MM.1S (cell line): ENCODE results near the gene BHLHA9.
A peak's percentile ranks its signal among the peaks of the same experiment; 100 is the strongest.

ENCODE experiments used
- DNase-seq: peaks from one replicate; pipeline ENCODE4 v3.0.0-alpha.2; 2015
- H2AFZ ChIP-seq: fragments of 300-600 bp; sonication (generic); 2 replicates; pipeline ENCODE4 v1.6.0; 2016; ENCODE audit warnings: antibody characterized with exemption, low read length
- H3F3A ChIP-seq: fragments of 300-600 bp; sonication (generic); 2 replicates; pipeline ENCODE4 v1.6.1; 2016; ENCODE audit warnings: mild to moderate bottlenecking, antibody characterized with exemption, low read length, moderate library complexity, mixed read lengths; ENCODE audit not compliant: insufficient read depth
- H3K27ac ChIP-seq: fragments of 300-600 bp; sonication (generic); 2 replicates; pipeline ENCODE4 v1.5.1; 2016; ENCODE audit warnings: mild to moderate bottlenecking, low read length
- H3K27me3 ChIP-seq: fragments of 300-600 bp; sonication (generic); replicated peaks from 2 replicates; pipeline ENCODE4 v1.6.0; 2016; ENCODE audit warnings: low read length; ENCODE audit not compliant: insufficient read depth
- H3K36me3 ChIP-seq: fragments of 300-600 bp; sonication (generic); replicated peaks from 2 replicates; pipeline ENCODE4 v1.6.1; 2016; ENCODE audit warnings: mild to moderate bottlenecking, low read length, mixed read lengths; ENCODE audit not compliant: insufficient read depth
- H3K4me1 ChIP-seq: fragments of 300-600 bp; sonication (generic); 2 replicates; pipeline ENCODE4 v1.6.1; 2016; ENCODE audit warnings: low read length, mixed read lengths
- H3K4me2 ChIP-seq: fragments of 300-600 bp; sonication (generic); 2 replicates; pipeline ENCODE4 v1.6.0; 2016; ENCODE audit warnings: low read depth, low read length
- H3K4me3 ChIP-seq: fragments of 300-600 bp; sonication (generic); 2 replicates; pipeline ENCODE4 v1.5.1; 2016; ENCODE audit warnings: low read length, mixed read lengths
- H3K79me2 ChIP-seq: fragments of 300-600 bp; sonication (generic); 2 replicates; pipeline ENCODE4 v1.6.1; 2016; ENCODE audit warnings: mixed run types, low read length, mixed read lengths
- H3K9ac ChIP-seq: fragments of 300-600 bp; sonication (generic); 2 replicates; pipeline ENCODE4 v1.6.1; 2016; ENCODE audit warnings: low read length, mixed read lengths
- H3K9me2 ChIP-seq: fragments of 300-600 bp; sonication (generic); replicated peaks from 2 replicates; pipeline ENCODE4 v1.6.1; 2016; ENCODE audit warnings: mild to moderate bottlenecking, low read length, mixed read lengths; ENCODE audit not compliant: insufficient read depth
- H3K9me3 ChIP-seq: fragments of 300-600 bp; sonication (generic); replicated peaks from 2 replicates; pipeline ENCODE4 v1.6.1; 2016; ENCODE audit warnings: mild to moderate bottlenecking, low read length, mixed read lengths; ENCODE audit not compliant: insufficient read depth
- H4K20me1 ChIP-seq: fragments of 300-600 bp; sonication (generic); 2 replicates; pipeline ENCODE4 v1.6.1; 2016; ENCODE audit warnings: mild to moderate bottlenecking, low read length, moderate library complexity, mixed read lengths; ENCODE audit not compliant: insufficient read depth
- CTCF ChIP-seq: fragments of 300-600 bp; sonication (generic); IDR thresholded peaks from 2 replicates; pipeline ENCODE4 v1.5.1; 2016; ENCODE audit warnings: antibody characterized with exemption, low read length, mixed read lengths
- EZH2 ChIP-seq: fragments of 300-600 bp; sonication (generic); optimal IDR thresholded peaks from 2 replicates; pipeline ENCODE3; 2017; ENCODE audit warnings: low read depth, mild to moderate bottlenecking, antibody characterized with exemption, low read length, mixed read lengths
- EZH2phosphoT487 ChIP-seq: fragments of 300-600 bp; sonication (generic); IDR thresholded peaks from 2 replicates; pipeline ENCODE4 v1.6.1; 2018; ENCODE audit warnings: antibody characterized with exemption, low read length

Gene BHLHA9

GRCh38 chr17:1229349-1229899 is 40.8 kb upstream of the BHLHA9 start:
- no peaks in the 10 kb centered on the region for H4K20me1 ChIP-seq
- H3K4me2 ChIP-seq: no peak overlapping the region; the same call in 1 of the 2 replicates
- H3K27me3 ChIP-seq: peaks cover 80% of the 10 kb centered on the region
- TF ChIP-seq EZH2: no peak
- no peak for TF ChIP-seq EZH2phosphoT487
- TF ChIP-seq CTCF: no peak
- no peaks in the 10 kb centered on the region for H3F3A ChIP-seq
- H3K4me3 ChIP-seq: no peak overlapping the region; the same call in 1 of the 2 replicates
- no peaks in the 10 kb centered on the region for H3K36me3 ChIP-seq
- no peaks in the 10 kb centered on the region for H3K79me2 ChIP-seq
- H2AFZ ChIP-seq: no peak overlapping the region
- no peaks in the 10 kb centered on the region for H3K9me3 ChIP-seq
- no peak overlapping the region for H3K27ac ChIP-seq
- no peak overlapping the region for H3K9ac ChIP-seq
- H3K9me2 ChIP-seq: no peaks in the 10 kb centered on the region
- no peak for DNase-seq
- no peaks in the 10 kb centered on the region for H3K4me1 ChIP-seq

GRCh38 chr17:1229900-1230501 is 40.2 kb upstream of the BHLHA9 start:
- Histone ChIP-seq H3K4me3 (no peak overlapping the region), H3K27me3 (peaks cover 83% of the 10 kb centered on the region), H3K9me3 (no peaks in the 10 kb centered on the region), H3K4me2 (0 out of 2 replicates have a peak overlapping the region, but pooled peaks have one; percentile 32), H3K27ac (no peak overlapping the region), H3K79me2 (no peaks in the 10 kb centered on the region), H3K9ac (no peak overlapping the region), H3K36me3 (no peaks in the 10 kb centered on the region), H2AFZ (no peak overlapping the region), H3K4me1 (no peaks in the 10 kb centered on the region), H4K20me1 (no peaks in the 10 kb centered on the region), H3F3A (no peaks in the 10 kb centered on the region), H3K9me2 (no peaks in the 10 kb centered on the region)
- TF ChIP-seq EZH2: no peak
- no peak for TF ChIP-seq EZH2phosphoT487
- TF ChIP-seq CTCF: no peak
- DNase-seq: no peak

- Histone ChIP-seq H3K9ac (no peak overlapping the region), H3K4me2 (no peak overlapping the region), H3F3A (no peaks in the 10 kb centered on the region), H3K4me3 (no peak overlapping the region), H3K79me2 (no peaks in the 10 kb centered on the region), H3K4me1 (no peaks in the 10 kb centered on the region), H2AFZ (no peak overlapping the region), H3K27ac (no peak overlapping the region), H3K36me3 (no peaks in the 10 kb centered on the region), H3K9me2 (no peaks in the 10 kb centered on the region), H4K20me1 (no peaks in the 10 kb centered on the region), H3K9me3 (no peaks in the 10 kb centered on the region), H3K27me3 (peaks cover 83% of the 10 kb centered on the region)
- no peak for DNase-seq
- no peak for TF ChIP-seq CTCF
- TF ChIP-seq EZH2: no peak
- TF ChIP-seq EZH2phosphoT487: no peak
These were observed 38.8 kb upstream of the BHLHA9 start for GRCh38 chr17:1231456-1231855.
